Psoas muscle (tissue), 8 donors: ENCODE data around the gene SAMD4A. TPM values are rescaled to one million over a fixed set of nuclear protein-coding genes. Genes with fewer than 3 reads are reported as not detected.

Source experiments
- ATAC-seq, 4 donors: fragments of 200-7000 bp; cut with Tn5 transposase; one replicate each; pipeline ENCODE4 v1.9.1; 2020; ENCODE audit warnings: moderate library complexity in 3 of 4, mild to moderate bottlenecking in 2 of 4
- DNase-seq, 2 donors: peaks; one replicate each; pipeline ENCODE4 v3.0.0-alpha.2; 2020
- H3K27ac ChIP-seq: fragments of 200-600 bp; one replicate; pipeline ENCODE4 v1.8.0; 2022
- H3K27me3 ChIP-seq, 3 donors: fragments of 200-600 bp in 1 of 3; one replicate each; pipeline versions ENCODE4 v1.6.1 to v1.8.0; 2013 to 2022; ENCODE audit warnings: low read length in 2 of 3, mild to moderate bottlenecking in 2 of 3, moderate library complexity in 1 of 3; ENCODE audit not compliant: insufficient read depth in 3 of 3
- H3K36me3 ChIP-seq, 2 donors: fragments of 200-600 bp in 1 of 2; one replicate each; pipeline versions ENCODE4 v1.6.1 to v1.8.0; 2013 to 2022; ENCODE audit warnings: low read depth in 1 of 2, mild to moderate bottlenecking in 1 of 2, moderate library complexity in 1 of 2; ENCODE audit not compliant: insufficient read depth in 1 of 2
- H3K4me1 ChIP-seq: fragments of 200-600 bp; one replicate; pipeline ENCODE4 v1.8.0; 2022
- H3K4me3 ChIP-seq: fragments of 200-600 bp; one replicate; pipeline ENCODE4 v1.8.0; 2022; ENCODE audit warnings: mild to moderate bottlenecking
- H3K9me3 ChIP-seq: fragments of 200-600 bp; one replicate; pipeline ENCODE4 v1.8.0; 2022
- CTCF ChIP-seq: fragments of 200-600 bp; IDR thresholded peaks from one replicate; pipeline ENCODE4 v1.8.0; 2022; ENCODE audit warnings: antibody characterized with exemption
- WGBS, 3 donors: extraction: QIAGEN DNeasy Blood & Tissue Kit; methylation state at CpG; one replicate each; pipeline versions ENCODE4 v1.1.6 to v1.1.7; 2013; 5-methylcytosine and 5-hydroxymethylcytosine counted together
- intact Hi-C, 2 donors: fragments of 100-400 bp; cut with DNase I; formaldehyde crosslinking; loops; one replicate each; pipeline versions ENCODE4 v1.11.0 to v1.14.2; 2022
- polyA plus RNA-seq, 3 donors: library from polyadenylated mRNA; stranded (reverse); fragments of 200-250 nt; gene quantifications; one replicate each; pipeline ENCODE4 v1.2.3, GENCODE V29; 2013
- total RNA-seq, 4 donors: library from RNA; stranded (reverse); fragmentation: NEBNext Ultra II Directional in 2 of 4; extraction: Animal tissue kit (Norgen Biotek cat#: 25700) in 2 of 4; gene quantifications; one replicate each; pipeline versions ENCODE4 v1.2.1 to v1.2.4, GENCODE V29; 2021 to 2023
- donor health status: healthy with polysubstance abuse.
- donor health status: DM: no; HTN: no; CAD: no; lungs with moderate emphysema.
- donor health status: Bipolar disorder and iron deficiency.
- donor health status: healthy.
- donor health status: DM: yes; HTN: yes; CAD: no.
- donor health status: DM: no; HTN: no; CAD: no.
- donor health status: DM: no; HTN: no; CAD: no.
- donor health status: DM: yes; HTN: yes; CAD: no.

Gene SAMD4A
- total and polyA plus RNA-seq, 7 donors, result 9.6 to 139 (median 67.9) TPM

- no peak overlapping the region for H3K4me3 ChIP-seq
- intact Hi-C loops, result no loop called here
- ATAC-seq, result no peak
- H3K36me3 ChIP-seq, result no peaks in the 10 kb centered on the region
- H3K4me1 ChIP-seq, result peaks cover 36% of the 10 kb centered on the region
- 69 to 75% (median 74%) methylated on average over 5 of the region's 5 CpGs for WGBS, 3 donors
- peaks cover 0 to 4% (median 0%) of the 10 kb centered on the region in 3 donors for H3K27me3 ChIP-seq
- no peak for DNase-seq
- H3K27ac ChIP-seq, result peak overlapping the region; percentile 47
- no peak for TF ChIP-seq CTCF
- H3K9me3 ChIP-seq, result no peaks in the 10 kb centered on the region
These were observed 76.8 kb downstream of the SAMD4A start for GRCh38 chr14:54643696-54644176.

- Histone ChIP-seq H3K9me3 (no peaks in the 10 kb centered on the region), H3K4me3 (no peak overlapping the region), H3K4me1 (peaks cover 50% of the 10 kb centered on the region), H3K27ac (peak overlapping the region; percentile 24), H3K36me3 (no peaks in the 10 kb centered on the region), H3K27me3 (peaks cover 0 to 4% (median 0%) of the 10 kb centered on the region in 3 donors)
- 78 to 84% (median 79%) methylated on average over 3 of the region's 3 CpGs for WGBS, 3 donors
- no peak for TF ChIP-seq CTCF
- intact Hi-C loops, result no loop called here
- ATAC-seq (no peak), DNase-seq (no peak)
These were observed 78.7 kb downstream of the SAMD4A start for GRCh38 chr14:54645639-54646038.

- WGBS, 3 donors, result 47 to 61% (median 58%) methylated on average over 2 of the region's 2 CpGs
- no peak overlapping the region for H3K4me3 ChIP-seq
- H3K36me3 ChIP-seq, result no peaks in the 10 kb centered on the region
- TF ChIP-seq CTCF, result no peak
- H3K9me3 ChIP-seq, result no peaks in the 10 kb centered on the region
- peaks cover 0 to 4% (median 0%) of the 10 kb centered on the region in 3 donors for H3K27me3 ChIP-seq
- ATAC-seq, result no peak
- DNase-seq, result no peak
- H3K27ac ChIP-seq, result peak overlapping the region; percentile 24
- peaks cover 59% of the 10 kb centered on the region for H3K4me1 ChIP-seq
- intact Hi-C loops, result no loop called here
These were observed 79.7 kb downstream of the SAMD4A start for GRCh38 chr14:54646626-54647025.

GRCh38 chr14:54647378-54647777, 80.5 kb downstream of the SAMD4A start:
- no peak for DNase-seq
- Histone ChIP-seq H3K9me3 (no peaks in the 10 kb centered on the region), H3K36me3 (no peaks in the 10 kb centered on the region), H3K4me3 (no peak overlapping the region), H3K27ac (peak overlapping the region; percentile 88), H3K4me1 (peaks cover 61% of the 10 kb centered on the region), H3K27me3 (peaks cover 0 to 4% (median 0%) of the 10 kb centered on the region in 3 donors)
- ATAC-seq, result no peak
- WGBS, 3 donors, result 93 to 96% (median 95%) methylated on average over 3 of the region's 3 CpGs
- intact Hi-C loops, result no loop called here
- TF ChIP-seq CTCF, result no peak

GRCh38 chr14:54649056-54649455, 82.1 kb downstream of the SAMD4A start:
- H3K9me3 ChIP-seq, result no peaks in the 10 kb centered on the region
- no peak for DNase-seq
- intact Hi-C loops, result no loop called here
- ATAC-seq, result no peak
- peak overlapping the region; percentile 88 for H3K27ac ChIP-seq
- WGBS, 3 donors, result 69 to 84% (median 69%) methylated on average over 6 of the region's 6 CpGs
- peaks cover 0 to 4% (median 0%) of the 10 kb centered on the region in 3 donors for H3K27me3 ChIP-seq
- no peak overlapping the region for H3K4me3 ChIP-seq
- no peak for TF ChIP-seq CTCF
- peaks cover 69% of the 10 kb centered on the region for H3K4me1 ChIP-seq
- no peaks in the 10 kb centered on the region for H3K36me3 ChIP-seq
